RWPE1 (cell line): ENCODE measurements around the gene GBP3.
A peak's percentile ranks its signal among the peaks of the same experiment; 100 is the strongest.
"Not testable (repeated sequence)": the region's sequence is repeated elsewhere in the genome, so short reads cannot be mapped to it uniquely, and the experiment has no call there.

Experiments used
- CTCF ChIA-PET: fragments of 350-600 bp; sonication (Branson Sonifier 250); formaldehyde crosslinking; extraction: SDS; loops from one replicate; lab custom pipeline; 2021; lab: Yijun Ruan, JAX
- POLR2A ChIA-PET: fragments of 400-600 bp; formaldehyde crosslinking; extraction: SDS; loops from one replicate; lab custom pipeline; 2020; ENCODE audit warnings: antibody characterized with exemption; ENCODE audit not compliant: low non-redundant PET; lab: Yijun Ruan, JAX
- DNase-seq: peaks from one replicate; pipeline ENCODE4 v3.0.0; 2012; ENCODE audit warnings: low spot score
- H3K27ac ChIP-seq: fragments of 450-650 bp; 2 replicates; pipeline ENCODE4 v1.5.1; 2017
- TF ChIP-seq, protein P1 (sequence below): fragments of 450-650 bp; conservative IDR thresholded peaks from 2 replicates; pipeline ENCODE4 v1.5.1; 2017; ENCODE audit warnings: low read depth, mild to moderate bottlenecking

The GBP3 gene

DNA sequence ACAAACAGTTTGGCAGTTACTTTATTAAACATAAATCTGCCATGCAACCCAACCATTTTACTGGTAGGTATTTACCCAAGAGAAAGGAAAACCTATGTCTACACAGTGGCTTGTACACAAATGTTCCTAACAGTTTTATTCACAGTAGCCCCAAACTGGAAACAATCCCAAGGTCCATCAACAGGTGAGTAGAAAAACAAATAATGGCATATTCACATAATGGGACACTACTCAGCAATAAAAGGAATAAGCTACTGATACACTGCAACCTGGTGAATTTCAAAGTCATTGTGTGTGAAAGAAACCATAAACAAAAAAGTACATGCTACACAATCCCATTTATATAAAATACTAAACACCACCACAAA is 42.9 kb downstream of the GBP3 start:
- ChIA-PET POLR2A (no interaction called here), CTCF (no interaction called here)
- no peak overlapping the region for H3K27ac ChIP-seq
- DNase-seq, result no peak
- TF ChIP-seq, protein P1, sequence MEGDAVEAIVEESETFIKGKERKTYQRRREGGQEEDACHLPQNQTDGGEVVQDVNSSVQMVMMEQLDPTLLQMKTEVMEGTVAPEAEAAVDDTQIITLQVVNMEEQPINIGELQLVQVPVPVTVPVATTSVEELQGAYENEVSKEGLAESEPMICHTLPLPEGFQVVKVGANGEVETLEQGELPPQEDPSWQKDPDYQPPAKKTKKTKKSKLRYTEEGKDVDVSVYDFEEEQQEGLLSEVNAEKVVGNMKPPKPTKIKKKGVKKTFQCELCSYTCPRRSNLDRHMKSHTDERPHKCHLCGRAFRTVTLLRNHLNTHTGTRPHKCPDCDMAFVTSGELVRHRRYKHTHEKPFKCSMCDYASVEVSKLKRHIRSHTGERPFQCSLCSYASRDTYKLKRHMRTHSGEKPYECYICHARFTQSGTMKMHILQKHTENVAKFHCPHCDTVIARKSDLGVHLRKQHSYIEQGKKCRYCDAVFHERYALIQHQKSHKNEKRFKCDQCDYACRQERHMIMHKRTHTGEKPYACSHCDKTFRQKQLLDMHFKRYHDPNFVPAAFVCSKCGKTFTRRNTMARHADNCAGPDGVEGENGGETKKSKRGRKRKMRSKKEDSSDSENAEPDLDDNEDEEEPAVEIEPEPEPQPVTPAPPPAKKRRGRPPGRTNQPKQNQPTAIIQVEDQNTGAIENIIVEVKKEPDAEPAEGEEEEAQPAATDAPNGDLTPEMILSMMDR, result no peak

DNA sequence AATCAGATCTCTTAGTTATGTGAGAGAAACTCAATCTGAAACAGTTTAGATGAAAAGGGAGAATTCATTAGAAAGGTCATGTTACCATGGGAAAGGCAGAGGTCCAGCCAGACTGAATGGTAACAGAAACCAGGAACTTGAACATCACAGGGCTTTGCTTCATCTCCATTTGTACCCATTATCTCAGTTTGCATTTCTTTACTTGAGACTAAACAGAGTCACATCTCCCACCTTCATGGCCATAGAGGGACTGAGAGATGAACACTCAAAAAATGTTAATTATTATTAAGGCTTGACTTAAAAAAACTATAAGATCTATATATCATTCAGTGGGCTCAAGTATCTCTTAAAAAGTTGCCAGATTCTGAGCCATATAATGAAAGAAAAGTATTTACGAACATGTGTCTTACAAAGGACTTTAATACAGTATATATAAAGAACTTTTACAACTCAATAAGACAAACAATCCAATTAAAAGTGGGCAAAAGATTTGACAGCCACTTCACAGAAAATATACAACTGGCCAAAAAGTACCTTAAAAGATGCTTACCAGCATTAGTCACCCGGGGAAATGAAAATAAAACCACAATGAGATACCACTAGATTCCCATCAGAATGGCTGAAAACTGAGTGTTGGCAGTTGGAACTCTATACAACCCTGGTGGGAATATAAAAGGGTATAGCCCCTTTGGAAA is 43.5 kb downstream of the GBP3 start:
- no peak for DNase-seq
- ChIA-PET CTCF (no interaction called here), POLR2A (no interaction called here)
- no peak overlapping the region for H3K27ac ChIP-seq
- TF ChIP-seq, protein P1, result no peak

DNA sequence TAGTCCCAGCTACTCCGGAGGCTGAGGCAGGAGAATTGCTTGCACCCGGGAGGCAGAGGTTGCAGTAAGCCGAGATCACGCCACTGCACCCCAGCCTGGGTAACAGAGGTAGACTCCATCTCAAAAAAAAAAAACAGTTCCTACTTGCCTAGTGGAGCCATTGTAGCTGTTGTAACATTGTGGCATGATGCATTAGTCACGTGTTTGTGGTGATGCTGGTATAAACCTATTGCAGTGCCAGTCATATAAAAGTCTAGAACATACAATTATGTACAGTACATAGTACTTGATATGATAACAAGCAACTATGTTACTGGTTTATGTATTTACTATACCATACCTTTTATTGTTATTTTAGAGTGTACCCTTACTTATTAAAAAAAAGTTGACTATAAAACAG is 46.4 kb downstream of the GBP3 start:
- DNase-seq, result no peak
- CTCF ChIA-PET, result no interaction called here
- no peak overlapping the region for H3K27ac ChIP-seq
- POLR2A ChIA-PET, result no interaction called here
- TF ChIP-seq, protein P1, result no peak

DNA sequence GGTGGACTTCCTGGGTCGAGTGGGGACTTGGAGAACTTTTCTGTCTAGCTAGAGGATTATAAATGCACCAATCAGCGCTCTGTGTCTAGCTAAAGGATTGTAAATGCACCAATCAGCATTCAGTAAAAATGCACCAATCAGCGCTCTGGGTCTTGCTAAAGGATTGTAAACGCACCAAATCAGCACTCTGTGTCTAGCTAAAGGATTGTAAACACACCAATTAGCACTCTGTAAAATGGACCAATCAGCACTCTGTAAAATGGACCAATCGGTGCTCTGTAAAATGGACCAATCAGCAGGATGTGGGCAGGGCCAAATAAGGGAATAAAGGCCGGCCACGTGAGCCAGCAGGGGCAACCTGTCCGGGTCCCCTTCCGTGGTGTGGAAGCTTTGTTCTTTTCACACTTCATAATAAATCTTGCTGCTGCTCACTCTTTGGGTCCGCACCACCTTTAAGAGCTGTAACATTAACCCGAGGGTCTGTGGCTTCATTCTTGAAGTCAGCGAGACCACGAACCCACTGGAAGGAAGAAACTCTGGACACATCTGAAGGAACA is 48.0 kb downstream of the GBP3 start:
- DNase-seq, H3K27ac ChIP-seq, POLR2A ChIA-PET: not testable (repeated sequence)
- CTCF ChIA-PET, result interaction anchor here (0.6 to 1.4 kb wide), 3 partner anchors 9 to 480 kb away, joined by 3 to 5 read pairs (median 4); no protein-coding TSS in a partner anchor

DNA sequence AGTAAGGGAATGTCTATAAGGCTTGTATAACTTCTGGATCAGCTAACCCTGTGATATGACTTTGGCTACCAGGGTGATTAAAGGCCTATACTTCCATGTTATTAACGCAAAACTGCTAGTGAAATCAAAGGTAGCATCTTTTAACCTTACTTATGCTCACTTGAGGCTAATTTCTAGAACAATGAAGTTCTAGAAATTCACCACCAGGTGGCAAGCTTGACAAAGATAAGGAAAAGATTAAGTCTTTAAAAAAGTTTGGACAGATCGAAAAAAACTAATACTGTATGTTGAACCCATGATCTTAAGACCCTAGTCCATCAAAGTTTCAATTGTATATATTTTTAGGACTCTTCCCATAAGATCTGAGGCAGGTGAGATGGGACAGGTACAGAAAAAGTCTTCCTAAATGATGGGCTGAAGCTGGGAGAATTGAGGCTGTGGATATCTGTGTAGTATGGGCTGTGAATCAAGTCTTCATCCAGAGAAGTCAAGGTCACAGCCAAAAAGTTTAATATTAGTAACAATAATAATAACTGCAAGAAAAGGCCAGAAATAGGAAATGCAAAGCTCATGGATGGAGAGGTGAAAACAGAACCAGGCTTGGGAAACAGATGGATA is 49.0 kb downstream of the GBP3 start:
- no peak for DNase-seq
- TF ChIP-seq, protein P1, result peak; percentile 57
- CTCF ChIA-PET, result interaction anchor here (0.6 to 1.4 kb wide), 8 partner anchors 10 to 1740 kb away, joined by 3 to 10 read pairs (median 4); no protein-coding TSS in a partner anchor
- POLR2A ChIA-PET, result no interaction called here
- no peak overlapping the region for H3K27ac ChIP-seq

DNA sequence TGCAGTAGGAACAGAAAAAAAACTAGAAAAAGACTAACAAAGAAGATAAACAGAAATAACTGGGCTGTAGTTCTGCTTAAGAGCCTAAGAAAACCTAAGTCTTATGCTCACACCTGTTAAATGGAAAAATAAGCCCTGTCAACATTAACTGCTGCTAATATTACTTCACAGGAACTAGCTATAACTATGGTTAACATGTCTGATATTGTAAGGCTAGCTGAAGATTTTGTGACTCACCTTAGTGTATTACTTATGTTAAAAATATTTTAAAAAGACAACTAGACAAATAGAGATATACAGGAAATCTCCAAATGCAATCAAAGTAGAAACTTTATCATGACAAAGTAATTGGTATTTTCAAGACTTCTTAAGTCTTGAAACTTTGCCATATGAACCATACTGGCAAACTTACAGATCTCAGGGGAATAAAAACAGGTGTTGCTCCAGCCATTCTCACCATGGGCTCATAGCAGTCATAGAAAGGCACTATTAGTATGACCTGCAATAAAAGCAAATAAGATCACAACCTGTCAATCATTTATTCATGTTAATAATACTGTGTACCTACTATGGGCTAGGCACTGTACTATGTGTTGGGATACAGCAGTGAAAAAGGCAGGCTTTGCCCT is 60.9 kb downstream of the GBP3 start:
- no peak overlapping the region for H3K27ac ChIP-seq
- POLR2A ChIA-PET, result no interaction called here
- CTCF ChIA-PET, result no interaction called here
- TF ChIP-seq, protein P1, result no peak
- no peak for DNase-seq

DNA sequence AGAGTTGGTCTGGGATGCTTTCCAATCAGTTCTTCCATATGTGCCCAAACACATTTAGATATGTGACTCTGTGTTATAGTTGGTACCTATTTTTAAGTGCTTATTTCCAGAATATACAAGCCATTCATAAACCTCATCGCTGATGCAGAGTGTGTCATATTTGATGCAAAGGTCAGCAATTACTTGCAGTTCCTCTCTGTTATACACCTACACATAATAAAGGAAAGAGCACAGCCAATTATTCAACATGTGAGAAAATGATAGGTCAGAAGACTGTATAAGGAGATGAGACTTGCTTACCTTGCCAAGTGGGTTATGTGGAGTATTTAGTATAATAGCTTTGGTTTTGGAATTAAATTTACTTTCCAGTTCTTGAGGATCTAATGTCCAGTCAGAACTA is 61.6 kb downstream of the GBP3 start:
- DNase-seq, result no peak
- ChIA-PET CTCF (no interaction called here), POLR2A (no interaction called here)
- H3K27ac ChIP-seq, result no peak overlapping the region
- TF ChIP-seq, protein P1, result no peak
